Amniotic epithelial cell (primary cell): Measurements from ENCODE around the gene AMFR.

Experiments used
- DNase-seq: peaks from one replicate; pipeline ENCODE4 v3.0.0-alpha.2; 2010; ENCODE audit warnings: low read depth

Gene AMFR

GRCh38 chr16:56425439-56425832, at the start of gene AMFR:
Gene AMFR, minus strand, starts transcription at chr16:56425545. Its CDS starts 218 bp downstream, at chr16:56425327.
- DNase-seq = peak; percentile 72

DNA sequence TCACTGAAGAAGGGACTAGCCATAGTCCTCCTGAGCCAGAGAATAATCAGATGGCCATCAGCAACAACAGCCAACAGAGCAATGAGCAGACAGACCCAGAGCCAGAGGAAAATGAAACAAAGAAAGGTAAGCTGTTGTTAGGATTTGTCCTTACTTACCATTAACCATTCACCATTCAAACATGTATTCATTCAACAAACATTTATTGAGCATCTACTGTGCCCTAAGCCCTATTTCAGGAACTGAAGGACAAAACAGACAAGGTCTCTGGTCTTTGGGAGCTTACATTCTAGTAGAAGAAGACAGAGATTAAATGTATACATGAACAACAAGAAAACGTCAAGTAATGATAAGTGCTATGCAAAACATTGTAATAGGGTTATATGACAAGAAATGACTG, 45.3 kb upstream of the AMFR start:
- DNase-seq = no peak

GRCh38 chr16:56470232-56470631, 44.9 kb upstream of the AMFR start:
- no peak for DNase-seq

GRCh38 chr16:56469748-56470147, 44.4 kb upstream of the AMFR start:
- no peak for DNase-seq

DNA sequence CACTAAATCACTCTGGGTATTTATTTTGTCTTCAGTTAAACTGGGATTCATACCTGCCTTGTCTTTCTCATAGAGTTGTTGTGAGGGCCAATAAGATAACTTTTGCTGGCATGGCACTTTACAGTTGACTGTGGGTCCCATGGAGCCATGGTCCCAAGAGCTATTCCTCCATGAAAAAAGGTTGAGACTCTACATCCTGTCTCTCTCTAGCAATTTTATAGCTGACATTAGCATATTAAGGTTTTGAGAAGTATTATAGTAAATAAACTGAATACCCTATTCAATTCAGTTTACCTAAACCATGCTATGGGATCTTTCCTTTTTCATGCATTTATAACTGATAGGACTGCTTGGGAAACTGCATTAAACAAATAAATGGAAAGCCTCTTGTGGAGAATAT, 43.5 kb upstream of the AMFR start:
- DNase-seq = no peak

GRCh38 chr16:56466344-56466743, 41.0 kb upstream of the AMFR start:
- DNase-seq = no peak

DNA sequence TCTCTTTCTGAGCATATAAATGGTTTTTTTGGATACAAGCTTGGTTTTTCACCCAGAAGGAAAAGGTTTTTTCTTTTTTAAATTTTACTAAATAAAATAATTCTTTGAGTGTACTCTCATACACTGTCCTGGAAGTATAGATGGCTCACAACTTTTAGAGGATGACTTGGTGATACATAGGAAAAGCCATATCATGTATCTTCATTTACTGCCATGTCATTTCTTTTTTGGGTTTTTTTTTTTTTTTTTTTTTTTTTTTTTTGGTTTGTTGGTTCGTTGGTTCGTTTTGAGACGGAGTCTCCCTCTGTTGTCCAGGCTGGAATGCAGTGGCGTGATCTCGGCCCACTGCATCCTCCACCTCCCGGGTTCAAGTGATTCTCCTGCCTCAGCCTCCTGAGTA, 37.8 kb upstream of the AMFR start:
- no peak for DNase-seq

DNA sequence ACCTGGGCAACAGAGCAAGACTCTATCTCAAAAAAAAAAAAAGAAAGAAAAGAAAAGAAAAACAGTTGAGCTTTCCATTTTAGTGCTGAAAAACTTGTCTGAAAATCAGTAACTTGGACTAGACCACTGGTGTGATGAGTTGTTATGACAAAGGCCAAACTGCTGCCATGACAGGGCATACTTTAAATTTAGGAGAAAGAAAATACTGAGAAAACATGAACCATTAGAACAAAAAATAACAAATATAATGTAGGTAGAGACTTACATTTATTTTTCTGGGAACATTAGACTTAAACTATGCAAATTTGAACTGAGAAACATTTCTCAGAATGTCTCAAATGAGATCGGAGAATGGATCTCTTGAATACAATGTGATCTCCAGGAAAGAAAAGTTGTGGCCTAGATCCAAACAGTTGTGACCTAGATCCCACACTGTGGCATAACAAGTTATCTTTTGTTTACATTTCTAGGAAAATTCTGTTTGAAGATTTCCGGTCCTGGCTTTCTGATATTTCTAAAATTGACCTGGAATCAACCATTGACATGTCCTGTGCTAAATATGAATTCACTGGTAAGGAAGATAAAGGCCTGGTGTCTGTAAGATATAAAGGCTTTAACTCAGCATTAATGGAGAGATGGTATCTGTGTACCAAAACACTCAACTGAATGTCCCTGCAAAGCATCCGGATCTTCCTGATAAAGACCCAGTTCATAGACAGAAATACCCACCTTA, 36.9 kb upstream of the AMFR start:
- DNase-seq = no peak

DNA sequence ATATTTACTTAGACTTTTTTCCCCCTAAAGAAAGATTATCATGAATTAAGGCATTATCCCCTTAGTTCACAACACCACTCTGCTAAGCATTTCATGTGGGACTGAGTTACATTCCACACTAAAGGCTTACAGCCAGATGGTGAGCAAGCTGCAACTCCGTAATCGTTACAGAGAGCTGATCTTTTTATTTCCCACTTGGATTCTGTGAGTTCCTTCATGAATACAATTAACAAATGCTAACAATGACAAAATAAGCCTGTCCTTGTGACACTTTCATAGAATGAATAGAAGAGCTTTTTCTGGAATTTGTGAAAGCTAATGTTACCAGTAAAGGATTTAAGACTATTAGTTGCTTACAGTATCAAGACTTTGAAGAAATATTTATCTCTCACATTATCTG, 34.8 kb upstream of the AMFR start:
- DNase-seq = no peak

- no peak for DNase-seq
Measured at GRCh38 chr16:56457927-56458470, 32.7 kb upstream of the AMFR start.

GRCh38 chr16:56451753-56452689, 26.7 kb upstream of the AMFR start:
- peak; percentile 32 for DNase-seq

DNA sequence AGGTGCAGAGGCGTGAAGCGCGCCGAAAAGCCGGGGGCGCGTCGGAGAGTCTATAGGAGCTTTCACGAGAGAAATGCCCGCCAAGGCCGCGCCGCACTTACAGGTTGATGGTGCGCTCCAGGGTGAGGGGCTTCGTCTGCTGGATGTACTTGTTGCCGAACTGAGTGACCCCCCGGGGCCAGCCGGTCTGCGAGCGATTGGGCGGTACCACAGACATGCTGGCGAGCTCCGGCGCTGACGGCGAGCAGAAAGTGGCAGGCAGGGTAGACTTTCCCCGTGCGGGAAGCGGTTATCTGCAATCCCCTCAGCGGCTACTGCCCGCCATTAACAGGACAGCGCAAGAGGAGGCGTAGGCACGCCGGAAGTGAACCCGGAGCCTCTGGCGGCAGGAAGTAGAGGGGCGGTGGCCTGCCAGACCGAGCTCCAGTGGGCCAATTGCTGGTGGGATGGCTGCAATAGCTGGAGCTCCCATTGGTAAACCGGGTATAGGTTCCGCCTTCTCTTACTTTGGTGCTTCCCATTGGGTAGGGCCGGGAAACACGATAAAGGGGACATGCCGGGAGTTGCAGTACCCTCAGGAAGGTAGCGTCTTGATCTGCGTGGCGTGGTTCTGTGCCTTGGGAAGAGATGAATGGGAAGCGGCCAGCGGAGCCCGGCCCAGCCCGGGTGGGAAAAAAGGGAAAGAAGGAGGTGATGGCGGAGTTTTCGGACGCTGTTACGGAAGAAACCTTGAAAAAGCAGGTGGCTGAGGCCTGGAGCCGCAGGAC, 25.8 kb upstream of the AMFR start, which contains the start of the genes NUDT21 and OGFOD1:
NUDT21 (minus strand) TSS at position 347 of the 767 bp plus-strand sequence; CDS start at position 217, 130 bp downstream.
OGFOD1 (plus strand) TSS at position 569 of the 767 bp plus-strand sequence; CDS start at position 628, 59 bp downstream.
- DNase-seq = peak; percentile 99

GRCh38 chr16:56450275-56450985, 25.1 kb upstream of the AMFR start:
- DNase-seq = peak; percentile 11

DNA sequence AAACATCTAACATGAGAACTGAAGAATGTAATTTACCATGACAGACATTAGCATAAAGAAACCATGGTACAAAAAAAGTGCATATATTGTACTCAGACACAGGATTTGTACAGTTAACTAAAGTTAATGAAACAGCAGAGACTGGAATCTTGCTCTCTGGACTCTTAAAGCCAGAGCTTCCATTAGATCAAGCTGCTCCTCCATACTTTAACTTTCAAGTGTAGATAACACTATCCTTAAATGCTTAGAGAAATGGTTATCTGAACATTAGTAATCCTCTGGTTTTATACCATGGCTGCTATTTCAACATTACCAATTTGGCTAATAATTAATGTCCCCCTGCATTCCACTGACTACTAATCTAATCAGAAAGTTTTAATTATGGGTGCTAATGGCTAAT, 22.7 kb upstream of the AMFR start:
- no peak for DNase-seq

GRCh38 chr16:56447286-56447685, 21.9 kb upstream of the AMFR start:
- no peak for DNase-seq

DNA sequence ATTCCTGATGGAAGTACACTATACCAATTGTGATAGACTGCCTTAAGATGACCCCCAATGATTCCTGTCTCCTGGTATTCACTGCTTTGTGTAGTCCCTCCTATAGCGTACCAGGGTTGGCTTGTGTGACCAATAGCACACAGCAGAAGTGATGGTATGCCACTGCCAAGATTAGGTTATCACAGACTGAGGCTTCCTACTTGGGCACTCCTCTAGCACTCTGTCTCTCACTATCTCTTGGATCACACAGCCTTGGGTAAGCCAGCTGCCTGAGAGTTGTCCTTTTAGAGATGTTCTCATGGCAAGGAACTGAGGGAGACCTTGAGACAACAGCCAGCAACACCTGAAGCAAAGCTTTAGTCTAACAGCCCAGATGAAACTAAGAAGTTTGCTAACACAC, 12.7 kb upstream of the AMFR start:
- DNase-seq = no peak

GRCh38 chr16:56436258-56436657, 10.9 kb upstream of the AMFR start:
- no peak for DNase-seq

- peak; percentile 79 for DNase-seq
Measured at GRCh38 chr16:56428091-56428490, 2.7 kb upstream of the AMFR start.

DNA sequence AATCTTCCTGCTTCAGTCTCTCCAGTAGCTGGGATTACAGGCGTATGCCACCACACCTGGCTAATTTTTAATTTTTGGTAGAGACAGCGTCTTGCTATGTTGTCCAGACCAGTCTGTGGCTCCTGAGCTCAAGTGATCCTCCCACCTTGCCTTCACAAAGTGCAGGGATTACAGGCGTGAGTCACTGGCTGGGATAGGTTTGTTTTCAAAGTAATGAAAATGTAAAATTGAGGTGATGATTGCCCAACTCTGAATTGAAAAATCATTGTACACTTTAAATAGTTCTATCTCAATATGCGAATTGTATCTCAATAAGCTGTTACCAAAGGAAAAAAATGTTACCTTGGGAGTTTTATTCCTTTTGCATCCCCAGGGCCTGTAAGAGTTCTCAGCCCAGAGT, 1.2 kb upstream of the AMFR start:
- peak; percentile 68 for DNase-seq

- no peak for DNase-seq
Measured at GRCh38 chr16:56424791-56425438, 430 bp downstream of the AMFR start.

GRCh38 chr16:56424404-56424764, 961 bp downstream of the AMFR start:
- no peak for DNase-seq
